SK-N-SH (cell line): ENCODE results near the gene CILP. TPM values are rescaled to one million over a fixed set of nuclear protein-coding genes. Genes with fewer than 3 reads are reported as not detected.

Experiments used
- CTCF ChIA-PET: fragments of 300-600, 350-600 bp; formaldehyde crosslinking; extraction: SDS; loops from one replicate; lab custom pipeline; 2021; lab: Yijun Ruan, JAX
- POLR2A ChIA-PET: fragments of 350-600 bp; sonication (Branson Sonifier 250); formaldehyde crosslinking; extraction: SDS; loops from one replicate; lab custom pipeline; 2020; ENCODE audit warnings: antibody characterized with exemption, inconsistent platforms; lab: Yijun Ruan, JAX
- DNase-seq: peaks from one replicate; pipeline ENCODE4 v3.0.0; 2012
- H2AFZ ChIP-seq: fragments of 200-600 bp; sonication (generic); 2 replicates; pipeline ENCODE4 v1.8.1; 2016; ENCODE audit warnings: antibody characterized with exemption, mild to moderate bottlenecking, low read depth
- H3F3A ChIP-seq: fragments of 200-600 bp; sonication (generic); replicated peaks from 2 replicates; pipeline ENCODE3; 2016; ENCODE audit warnings: antibody characterized with exemption, mild to moderate bottlenecking; ENCODE audit not compliant: insufficient read depth
- H3K27ac ChIP-seq, 2 experiments: fragments of 200-500 bp in 1 of 2; fragments of 200-600 bp in 1 of 2; sonication (Bioruptor generic) in 1 of 2; sonication (generic), shearing (Covaris generic) in 1 of 2; 2 replicates each; pipeline versions ENCODE4 v1.5.1 to v1.6.1; 2014 to 2016; ENCODE audit warnings: low read depth in 2 of 2, inconsistent platforms in 1 of 2, low read length in 1 of 2, mild to moderate bottlenecking in 1 of 2, mixed read lengths in 1 of 2
- H3K27me3 ChIP-seq: fragments of 200-600 bp; sonication (generic), shearing (Covaris generic); 2 replicates; pipeline ENCODE4 v1.6.1; 2016; ENCODE audit warnings: mixed run types; ENCODE audit not compliant: insufficient read depth
- H3K36me3 ChIP-seq, 2 experiments: fragments of 200-500 bp in 1 of 2; fragments of 200-600 bp in 1 of 2; sonication (Bioruptor generic) in 1 of 2; sonication (generic) in 1 of 2; replicated peaks in 1 of 2; 2 replicates each; pipeline versions ENCODE3 to v1.5.1; 2014 to 2016; ENCODE audit warnings: low read length in 1 of 2, mild to moderate bottlenecking in 1 of 2; ENCODE audit not compliant: insufficient read depth in 2 of 2, control insufficient read depth in 1 of 2
- H3K4me1 ChIP-seq, 2 experiments: fragments of 200-500 bp in 1 of 2; fragments of 200-600 bp in 1 of 2; sonication (Bioruptor generic) in 1 of 2; sonication (generic), shearing (Covaris generic) in 1 of 2; 2 replicates each; pipeline versions ENCODE4 v1.5.1 to v1.6.1; 2014 to 2016; ENCODE audit warnings: low read depth in 1 of 2, low read length in 1 of 2, mixed run types in 1 of 2; ENCODE audit not compliant: insufficient read depth in 2 of 2, control insufficient read depth in 1 of 2
- H3K4me2 ChIP-seq: fragments of 200-600 bp; sonication (generic), shearing (Covaris generic); 2 replicates; pipeline ENCODE4 v1.6.1; 2017; ENCODE audit warnings: mixed run types
- H3K4me3 ChIP-seq, 2 experiments: fragments of 200-500 bp in 1 of 2; fragments of 200-600 bp in 1 of 2; sonication (Bioruptor generic) in 1 of 2; sonication (generic), shearing (Covaris generic) in 1 of 2; 2 replicates each; pipeline versions ENCODE4 v1.5.1 to v1.8.1; 2014 to 2016; ENCODE audit warnings: low read depth in 2 of 2, inconsistent platforms in 1 of 2, low read length in 1 of 2, mild to moderate bottlenecking in 1 of 2, mixed read lengths in 1 of 2, moderate library complexity in 1 of 2
- H3K79me2 ChIP-seq: fragments of 200-600 bp; sonication (generic); 2 replicates; pipeline ENCODE4 v1.8.1; 2017; ENCODE audit warnings: mild to moderate bottlenecking; ENCODE audit not compliant: insufficient read depth
- H3K9ac ChIP-seq: fragments of 200-600 bp; sonication (generic); 2 replicates; pipeline ENCODE4 v1.6.1; 2017; ENCODE audit warnings: mixed run types
- H3K9me2 ChIP-seq: fragments of 200-600 bp; sonication (generic); 2 replicates; pipeline ENCODE4 v1.6.1; 2017; ENCODE audit warnings: mixed run types
- H3K9me3 ChIP-seq: fragments of 200-600 bp; sonication (generic); 2 replicates; pipeline ENCODE4 v1.6.1; 2017; ENCODE audit warnings: mixed run types, mild to moderate bottlenecking, moderate library complexity
- H4K20me1 ChIP-seq: fragments of 200-600 bp; sonication (generic); 2 replicates; pipeline ENCODE4 v1.6.1; 2017; ENCODE audit warnings: mild to moderate bottlenecking, mixed run types; ENCODE audit not compliant: insufficient read depth
- EP300 ChIP-seq, 2 experiments: IDR thresholded peaks; 2 replicates each; pipeline versions ENCODE4 v1.4.0 to v1.6.1; 2012; ENCODE audit warnings: borderline replicate concordance in 1 of 2, low read depth in 1 of 2, low read length in 1 of 2
- FOXJ3 ChIP-seq: sonication (generic); formaldehyde crosslinking; IDR thresholded peaks from 2 replicates; pipeline ENCODE4 v1.5.1; 2020; ENCODE audit warnings: mild to moderate bottlenecking, missing genetic modification reagents
- FOXM1 ChIP-seq: IDR thresholded peaks from 2 replicates; pipeline ENCODE4 v1.4.0; 2012; ENCODE audit warnings: low read depth, mild to moderate bottlenecking
- JUND ChIP-seq: IDR thresholded peaks from 2 replicates; pipeline ENCODE4 v1.4.0; 2012
- MEF2A ChIP-seq: IDR thresholded peaks from 2 replicates; pipeline ENCODE4 v1.4.0; 2012; ENCODE audit warnings: low read depth, borderline replicate concordance
- MXI1 ChIP-seq: IDR thresholded peaks from 2 replicates; pipeline ENCODE4 v1.6.1; 2012; ENCODE audit warnings: mild to moderate bottlenecking, low read depth, low read length, improper control_type of control experiment
- NRF1 ChIP-seq: IDR thresholded peaks from 2 replicates; pipeline ENCODE4 v1.6.1; 2012; ENCODE audit warnings: low read depth, mild to moderate bottlenecking, low read length
- TEAD4 ChIP-seq: IDR thresholded peaks from 2 replicates; pipeline ENCODE4 v1.4.0; 2012; ENCODE audit warnings: mild to moderate bottlenecking, borderline replicate concordance; ENCODE audit not compliant: insufficient read depth
- YY1 ChIP-seq: IDR thresholded peaks from 2 replicates; pipeline ENCODE4 v1.4.0; 2012; ENCODE audit warnings: low read depth, mild to moderate bottlenecking
- WGBS: methylation state at CpG from one replicate; pipeline ENCODE4 v1.1.6; 2017; ENCODE audit warnings: low lambda C conversion rate; 5-methylcytosine and 5-hydroxymethylcytosine counted together
- polyA plus RNA-seq, 3 experiments: library from polyadenylated mRNA; depleted of rRNA; stranded (reverse); fragments of >200 nt; gene quantifications; 2 replicates each; pipeline ENCODE4 v1.2.3, GENCODE V29; 2012
- TF ChIP-seq, protein P1 (sequence below): fragments of 200-600 bp; sonication (generic); IDR thresholded peaks from 2 replicates; pipeline ENCODE4 v1.6.1; 2017; ENCODE audit warnings: antibody characterized with exemption, mild to moderate bottlenecking, moderate library complexity

The CILP gene
- polyA plus RNA-seq, 1 of the 3 experiments (the other 2 are of a cell fraction): 0.03 TPM

DNA sequence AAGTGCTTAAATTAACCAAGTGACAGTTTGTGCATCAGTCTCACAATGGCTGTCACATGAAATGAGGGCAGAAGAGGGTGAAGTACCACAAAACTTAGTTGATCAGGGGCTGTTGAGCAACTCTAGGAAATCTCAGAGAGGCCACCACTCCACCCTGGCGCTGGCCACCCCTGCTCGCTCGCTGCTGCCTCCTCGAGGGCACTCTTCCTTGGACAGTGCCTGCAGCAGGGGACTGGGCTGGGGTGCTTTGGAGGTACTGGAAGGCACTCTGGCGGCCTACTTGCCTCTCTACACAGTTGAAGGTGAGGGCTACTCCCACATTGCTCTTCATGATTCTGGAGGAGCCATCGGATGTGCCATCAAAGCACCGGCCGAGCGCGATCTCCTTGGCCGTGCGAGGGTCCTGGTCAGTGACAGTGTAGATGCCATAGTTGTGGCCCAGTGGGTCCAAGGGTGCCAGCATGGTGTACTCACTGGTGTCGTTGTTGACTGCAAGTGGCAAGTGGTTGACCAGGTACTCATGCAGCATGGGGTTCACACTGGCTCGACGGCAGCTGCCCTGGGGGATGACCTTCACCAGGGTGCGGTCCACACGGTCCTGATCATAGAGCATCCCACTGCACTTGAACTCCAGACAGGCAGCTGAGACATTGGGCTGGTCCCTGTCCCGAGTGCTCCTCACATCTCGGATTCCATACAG is 14.5 kb downstream of the CILP start:
- Histone ChIP-seq H4K20me1 (no peaks in the 10 kb centered on the region), H3K27ac (no peak overlapping the region), H3K79me2 (no peaks in the 10 kb centered on the region), H3K9me2 (no peaks in the 10 kb centered on the region), H3K36me3 (no peaks in the 10 kb centered on the region), H3F3A (no peaks in the 10 kb centered on the region), H3K9me3 (no peaks in the 10 kb centered on the region), H3K9ac (no peak overlapping the region), H3K4me1 (peaks cover 0 to 2% of the 10 kb centered on the region in 2 experiments; a peak in 1 of 4 replicates), H3K4me2 (no peak overlapping the region), H3K27me3 (no peaks in the 10 kb centered on the region; the same call in 1 of the 2 replicates), H3K4me3 (no peak overlapping the region), H2AFZ (no peak overlapping the region)
- TF ChIP-seq YY1 (no peak), EP300 (IDR thresholded peaks at IDR 0.05; ENCODE audit: borderline replicate concordance in 1 of 2, low read depth in 1 of 2, low read length in 1 of 2) (no peak)
- TF ChIP-seq, protein P1, sequence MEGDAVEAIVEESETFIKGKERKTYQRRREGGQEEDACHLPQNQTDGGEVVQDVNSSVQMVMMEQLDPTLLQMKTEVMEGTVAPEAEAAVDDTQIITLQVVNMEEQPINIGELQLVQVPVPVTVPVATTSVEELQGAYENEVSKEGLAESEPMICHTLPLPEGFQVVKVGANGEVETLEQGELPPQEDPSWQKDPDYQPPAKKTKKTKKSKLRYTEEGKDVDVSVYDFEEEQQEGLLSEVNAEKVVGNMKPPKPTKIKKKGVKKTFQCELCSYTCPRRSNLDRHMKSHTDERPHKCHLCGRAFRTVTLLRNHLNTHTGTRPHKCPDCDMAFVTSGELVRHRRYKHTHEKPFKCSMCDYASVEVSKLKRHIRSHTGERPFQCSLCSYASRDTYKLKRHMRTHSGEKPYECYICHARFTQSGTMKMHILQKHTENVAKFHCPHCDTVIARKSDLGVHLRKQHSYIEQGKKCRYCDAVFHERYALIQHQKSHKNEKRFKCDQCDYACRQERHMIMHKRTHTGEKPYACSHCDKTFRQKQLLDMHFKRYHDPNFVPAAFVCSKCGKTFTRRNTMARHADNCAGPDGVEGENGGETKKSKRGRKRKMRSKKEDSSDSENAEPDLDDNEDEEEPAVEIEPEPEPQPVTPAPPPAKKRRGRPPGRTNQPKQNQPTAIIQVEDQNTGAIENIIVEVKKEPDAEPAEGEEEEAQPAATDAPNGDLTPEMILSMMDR: no peak
- 72% methylated on average over 11 of the region's 19 CpGs for WGBS
- CTCF ChIA-PET: interaction anchor here (0.6 to 4.2 kb wide), 2 partner anchors 74 to 101 kb away, joined by 4 to 19 read pairs; no protein-coding TSS in a partner anchor
- POLR2A ChIA-PET: no interaction called here
- no peak for DNase-seq

DNA sequence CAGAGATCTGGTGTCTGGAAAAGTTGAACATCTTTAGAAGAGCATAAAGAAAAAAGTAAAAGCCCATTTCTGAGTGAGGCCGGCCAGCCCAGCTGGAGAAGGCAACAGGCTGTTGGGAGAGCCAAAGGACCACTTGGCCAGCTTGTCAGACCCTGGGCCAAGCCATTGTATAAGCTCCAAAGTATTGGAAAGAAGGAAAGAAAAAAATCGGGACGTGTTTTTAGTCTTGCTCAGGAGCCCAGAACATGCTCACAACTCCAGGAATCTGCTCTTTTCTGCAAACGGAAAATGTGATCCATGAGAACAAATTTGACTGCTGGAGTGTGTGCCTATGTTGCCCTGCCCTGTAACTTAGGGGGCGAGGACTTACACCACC is 15.7 kb downstream of the CILP start:
- H3K36me3 ChIP-seq: no peaks in the 10 kb centered on the region
- no peak for DNase-seq
- no peaks in the 10 kb centered on the region for H3K9me2 ChIP-seq
- H3F3A ChIP-seq: no peaks in the 10 kb centered on the region
- no peak overlapping the region for H3K9ac ChIP-seq
- no peak overlapping the region for H3K27ac ChIP-seq
- no peak overlapping the region for H3K4me2 ChIP-seq
- 62% methylated on average over 5 of the region's 5 CpGs for WGBS
- H3K79me2 ChIP-seq: no peaks in the 10 kb centered on the region
- no peaks in the 10 kb centered on the region for H4K20me1 ChIP-seq
- TF ChIP-seq MXI1 (no peak), EP300 (IDR thresholded peaks at IDR 0.05; ENCODE audit: borderline replicate concordance in 1 of 2, low read depth in 1 of 2, low read length in 1 of 2) (no peak), MEF2A (no peak), FOXM1 (no peak), TEAD4 (no peak), YY1 (no peak), FOXJ3 (CRISPR knock-in tag) (no peak), NRF1 (no peak), JUND (no peak)
- POLR2A ChIA-PET: no interaction called here
- no peak overlapping the region for H3K4me3 ChIP-seq
- no peak overlapping the region for H2AFZ ChIP-seq
- no peaks in the 10 kb centered on the region; the same call in 1 of the 2 replicates for H3K27me3 ChIP-seq
- CTCF ChIA-PET: interaction anchor here (0.6 to 4.2 kb wide), 6 partner anchors 10 to 109 kb away, joined by 3 to 19 read pairs (median 5); partner anchors contain the start of genes CLPX, PARP16 and RNU5B-1
- no peaks in the 10 kb centered on the region for H3K9me3 ChIP-seq
- H3K4me1 ChIP-seq: peaks cover 0 to 2% of the 10 kb centered on the region in 2 experiments; a peak in 1 of 4 replicates
